Fibroblast of the conjunctiva (primary cell): ENCODE measurements around the gene GASK1A.
A peak's percentile ranks its signal among the peaks of the same experiment; 100 is the strongest.

Experiments
- DNase-seq: peaks from one replicate; pipeline ENCODE4 v3.0.0-alpha.2; 2010; ENCODE audit warnings: low read depth

GASK1A gene

GRCh38 chr3:43091481-43091880, 112.4 kb downstream of the GASK1A start:
- no peak for DNase-seq

GRCh38 chr3:43093006-43093405, 113.9 kb downstream of the GASK1A start:
- DNase-seq, result no peak

GRCh38 chr3:43093974-43094373, 114.9 kb downstream of the GASK1A start:
- DNase-seq, result no peak

GRCh38 chr3:43094381-43094780, 115.3 kb downstream of the GASK1A start:
- no peak for DNase-seq

- no peak for DNase-seq
Measured at GRCh38 chr3:43094851-43095250, 115.7 kb downstream of the GASK1A start.

GRCh38 chr3:43095370-43095769, 116.3 kb downstream of the GASK1A start:
- DNase-seq, result no peak

- no peak for DNase-seq
Measured at GRCh38 chr3:43096761-43097160, 117.7 kb downstream of the GASK1A start.

- no peak for DNase-seq
Measured at GRCh38 chr3:43097400-43098080, 118.4 kb downstream of the GASK1A start.

GRCh38 chr3:43098761-43099160, 119.7 kb downstream of the GASK1A start:
- DNase-seq, result no peak

GRCh38 chr3:43102773-43103480, 123.8 kb downstream of the GASK1A start:
- DNase-seq, result no peak

GRCh38 chr3:43104039-43104438, 124.9 kb downstream of the GASK1A start:
- no peak for DNase-seq

GRCh38 chr3:43104660-43105595, 125.8 kb downstream of the GASK1A start:
- DNase-seq, result no peak

GRCh38 chr3:43105596-43106292, 126.6 kb downstream of the GASK1A start, which contains the start of gene POMGNT2:
Gene POMGNT2 (minus strand): TSS chr3:43106079. CDS start chr3:43081431, 24,648 bp downstream.
- DNase-seq, result peak; percentile 59

- no peak for DNase-seq
Measured at GRCh38 chr3:43106293-43106628, 127.2 kb downstream of the GASK1A start.
